ENCODE measurements around the gene TMEM176A. TPM values are rescaled to one million over a fixed set of nuclear protein-coding genes. Genes with fewer than 3 reads are reported as not detected.

The TMEM176A gene
- total and polyA plus RNA-seq, 2 of the 8 experiments (the other 6 are each of a cell fraction or from before 2014, with no cell fraction given), result 1.3 to 1.5 TPM

GRCh38 chr7:150797661-150798060 lies 2.9 kb upstream of the TMEM176A start (continued):
- no peak for TF ChIP-seq KDM5A (IDR thresholded peaks at IDR 0.05; ENCODE audit: low read length)
- no peak for TF ChIP-seq GTF2F1 (IDR thresholded peaks at IDR 0.05; ENCODE audit: borderline replicate concordance, low read depth, low read length)
